Choroid plexus epithelial cell (primary cell): ENCODE data around the gene THBS4.

Source experiments
- DNase-seq: peaks from one replicate; pipeline ENCODE4 v3.0.0-alpha.2; 2010; ENCODE audit warnings: low read depth
- H3K4me3 ChIP-seq: 2 replicates; pipeline ENCODE4 v1.5.1; 2011; ENCODE audit warnings: low read depth, mild to moderate bottlenecking, control low read depth, low read length, moderate library complexity
- TF ChIP-seq, protein P1 (sequence below): conservative IDR thresholded peaks from 2 replicates; pipeline ENCODE4 v1.5.1; 2011; ENCODE audit warnings: low read depth, mild to moderate bottlenecking, control low read depth, inconsistent platforms, low read length, moderate library complexity

Gene THBS4

DNA sequence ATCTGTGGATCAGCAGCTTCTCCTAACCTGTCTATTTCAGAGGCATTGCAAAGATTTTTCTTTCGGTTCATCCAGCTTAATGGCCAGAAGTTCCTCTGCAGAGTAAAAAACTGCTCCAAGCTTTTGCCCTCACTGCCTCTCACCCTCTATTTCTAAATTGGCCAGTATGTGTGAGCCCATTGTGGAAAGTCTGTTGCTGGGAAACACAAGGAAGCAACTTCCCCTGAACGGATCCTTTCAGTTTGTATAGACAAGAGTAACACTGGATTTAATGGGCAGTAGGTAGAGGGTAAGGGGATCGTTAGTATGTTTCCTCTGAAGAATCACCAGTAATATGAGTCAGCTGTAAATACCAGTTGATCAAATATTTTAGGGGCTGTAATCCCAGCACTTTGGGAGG is 7.2 kb downstream of the THBS4 start:
- DNase-seq, result no peak
- TF ChIP-seq, protein P1, sequence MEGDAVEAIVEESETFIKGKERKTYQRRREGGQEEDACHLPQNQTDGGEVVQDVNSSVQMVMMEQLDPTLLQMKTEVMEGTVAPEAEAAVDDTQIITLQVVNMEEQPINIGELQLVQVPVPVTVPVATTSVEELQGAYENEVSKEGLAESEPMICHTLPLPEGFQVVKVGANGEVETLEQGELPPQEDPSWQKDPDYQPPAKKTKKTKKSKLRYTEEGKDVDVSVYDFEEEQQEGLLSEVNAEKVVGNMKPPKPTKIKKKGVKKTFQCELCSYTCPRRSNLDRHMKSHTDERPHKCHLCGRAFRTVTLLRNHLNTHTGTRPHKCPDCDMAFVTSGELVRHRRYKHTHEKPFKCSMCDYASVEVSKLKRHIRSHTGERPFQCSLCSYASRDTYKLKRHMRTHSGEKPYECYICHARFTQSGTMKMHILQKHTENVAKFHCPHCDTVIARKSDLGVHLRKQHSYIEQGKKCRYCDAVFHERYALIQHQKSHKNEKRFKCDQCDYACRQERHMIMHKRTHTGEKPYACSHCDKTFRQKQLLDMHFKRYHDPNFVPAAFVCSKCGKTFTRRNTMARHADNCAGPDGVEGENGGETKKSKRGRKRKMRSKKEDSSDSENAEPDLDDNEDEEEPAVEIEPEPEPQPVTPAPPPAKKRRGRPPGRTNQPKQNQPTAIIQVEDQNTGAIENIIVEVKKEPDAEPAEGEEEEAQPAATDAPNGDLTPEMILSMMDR, result no peak

DNA sequence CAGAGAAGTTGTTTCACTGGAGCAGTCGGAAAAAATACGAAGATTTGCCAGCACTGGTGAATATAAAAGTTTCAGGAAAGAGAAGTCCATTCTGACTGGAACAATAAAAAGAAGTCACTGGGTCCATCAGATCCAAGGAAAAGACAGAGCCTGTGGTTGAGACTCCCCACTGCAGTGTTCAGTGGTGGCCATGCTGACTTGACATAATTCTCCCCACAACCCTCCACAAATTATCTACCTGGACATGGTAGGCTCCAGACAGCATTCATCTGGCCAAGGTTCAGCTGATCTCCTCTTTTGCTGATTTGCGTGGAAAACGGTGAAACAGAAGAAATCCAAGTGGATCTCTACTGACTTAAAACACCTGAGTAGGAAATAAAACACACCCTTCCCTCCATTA is 8.0 kb downstream of the THBS4 start:
- TF ChIP-seq, protein P1, result no peak
- no peak overlapping the region for H3K4me3 ChIP-seq
- no peak for DNase-seq

More for the DNA sequence above, 7.2 kb downstream of the THBS4 start:
- no peak overlapping the region for H3K4me3 ChIP-seq

DNA sequence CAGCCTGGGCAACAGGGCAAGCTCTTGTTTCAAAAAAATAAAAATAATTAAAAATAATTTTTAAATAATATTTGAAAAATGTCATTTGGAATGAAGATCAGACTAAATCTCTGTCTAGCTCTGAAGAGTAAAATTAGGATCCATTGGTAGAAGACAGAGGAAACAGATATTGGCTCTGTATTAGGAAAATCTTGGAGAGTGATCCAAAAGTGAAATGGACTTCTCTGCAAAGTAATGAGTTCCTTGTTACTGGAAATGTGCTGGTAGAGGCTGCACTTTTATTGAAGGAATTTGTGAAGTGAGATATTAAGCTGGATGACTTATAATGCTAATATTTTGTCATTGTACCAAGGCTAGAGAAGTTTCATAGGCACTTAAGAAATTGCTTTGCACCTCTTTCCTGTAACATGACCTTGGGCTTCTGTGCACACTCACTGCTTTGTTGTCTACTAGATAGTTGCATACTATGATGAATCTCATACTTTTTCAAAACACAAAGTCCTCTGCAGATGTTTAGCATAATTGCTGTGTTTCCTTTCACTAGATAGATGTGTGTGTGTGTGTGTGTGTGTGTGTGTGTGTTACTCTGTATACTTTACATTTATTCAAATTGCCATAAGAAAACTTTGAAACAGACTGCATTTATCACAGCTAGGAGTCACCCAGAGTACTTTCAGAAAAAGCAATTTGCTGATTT is 13.1 kb downstream of the THBS4 start:
- no peak overlapping the region for H3K4me3 ChIP-seq
- TF ChIP-seq, protein P1, result no peak

DNA sequence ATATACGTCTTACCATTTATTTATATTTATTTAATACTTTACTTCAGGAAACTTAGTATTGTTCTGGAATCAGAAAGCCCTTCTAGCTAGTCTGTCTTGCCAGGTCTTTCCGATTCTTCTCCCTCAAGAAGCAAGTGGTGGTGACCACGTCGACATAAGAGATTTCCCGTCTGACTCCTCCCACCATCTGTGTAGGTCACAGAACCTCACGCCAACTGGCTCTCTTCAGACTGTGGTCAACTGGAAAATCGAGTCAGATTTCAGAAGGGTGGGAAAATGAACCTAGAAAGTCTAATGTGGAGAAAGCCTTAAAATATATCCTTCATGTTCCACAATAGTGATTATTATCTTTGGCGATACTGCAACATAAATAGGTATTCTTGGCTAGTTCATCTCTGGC is 17.3 kb downstream of the THBS4 start:
- H3K4me3 ChIP-seq, result no peak overlapping the region
- no peak for DNase-seq
- TF ChIP-seq, protein P1, result no peak

More for the DNA sequence above, 13.1 kb downstream of the THBS4 start:
- DNase-seq, result no peak

DNA sequence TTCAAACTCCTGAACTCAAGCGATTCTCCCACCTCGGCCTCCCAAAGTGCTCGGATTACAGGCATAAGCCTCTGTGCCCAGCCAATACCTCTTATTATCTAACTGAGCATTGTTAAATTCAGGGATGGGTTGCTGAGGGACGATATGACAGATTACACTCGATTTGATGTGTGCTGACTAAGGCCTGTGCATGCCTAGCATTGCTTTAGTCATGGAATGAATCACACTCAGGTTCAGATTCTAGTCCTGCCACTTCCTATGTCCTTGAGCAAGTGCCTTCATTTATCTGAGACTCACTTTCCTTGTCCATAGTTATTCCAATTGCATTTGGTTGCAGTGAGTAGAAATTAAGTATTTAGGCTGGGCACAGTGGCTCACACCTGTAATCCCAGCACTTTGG is 19.5 kb downstream of the THBS4 start:
- no peak overlapping the region for H3K4me3 ChIP-seq

DNA sequence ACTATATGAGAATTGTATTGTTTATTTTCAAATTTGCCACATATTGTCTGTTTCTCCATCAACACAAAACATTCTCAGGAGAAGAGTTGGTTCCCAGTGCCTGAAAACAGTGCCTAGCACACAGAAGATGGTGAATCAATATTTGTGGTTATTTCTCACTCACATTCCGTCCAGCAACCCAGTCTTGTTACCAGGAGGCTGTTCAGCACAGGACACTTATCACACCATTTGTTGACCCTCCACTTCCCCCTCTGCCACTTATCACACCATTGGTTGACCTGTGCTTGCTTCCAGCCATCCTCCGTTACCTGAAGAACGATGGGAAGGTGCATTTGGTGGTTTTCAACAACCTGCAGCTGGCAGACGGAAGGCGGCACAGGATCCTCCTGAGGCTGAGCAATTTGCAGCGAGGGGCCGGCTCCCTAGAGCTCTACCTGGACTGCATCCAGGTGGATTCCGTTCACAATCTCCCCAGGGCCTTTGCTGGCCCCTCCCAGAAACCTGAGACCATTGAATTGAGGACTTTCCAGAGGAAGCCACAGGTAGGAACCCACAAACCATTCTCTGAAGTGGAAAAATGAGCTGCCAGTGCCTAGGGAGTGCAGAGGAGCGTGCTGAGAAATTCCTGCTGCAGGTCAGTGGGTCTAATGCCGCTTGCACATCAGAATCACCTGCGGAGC is 20.5 kb downstream of the THBS4 start:
- no peak overlapping the region for H3K4me3 ChIP-seq
- DNase-seq, result no peak
- TF ChIP-seq, protein P1, result no peak

More for the DNA sequence above, 19.5 kb downstream of the THBS4 start:
- DNase-seq, result peak; percentile 4
- TF ChIP-seq, protein P1, result no peak
